K562 (cell line): ENCODE results near the gene TTC16. TPM values are rescaled to one million over a fixed set of nuclear protein-coding genes. Genes with fewer than 3 reads are reported as not detected.

Experiments
- ATF7 ChIP-seq: fragments of 450-650 bp; IDR thresholded peaks from 2 replicates; pipeline ENCODE4 v1.7.1; 2014; ENCODE audit warnings: mild to moderate bottlenecking, moderate library complexity
- CREBBP ChIP-seq: IDR thresholded peaks from one replicate; pipeline ENCODE4 v1.6.1; 2012; ENCODE audit warnings: low read depth, mild to moderate bottlenecking, control low read depth, inconsistent platforms, low read length
- CTCF ChIP-seq, 3 experiments: IDR thresholded peaks in 2 of 3; conservative IDR thresholded peaks in 1 of 3; 2 replicates each; pipeline ENCODE4 v1.5.1; 2011 to 2012; ENCODE audit warnings: low read length in 3 of 3, mild to moderate bottlenecking in 3 of 3, control low read depth in 2 of 3, improper control_type of control experiment in 1 of 3, inconsistent platforms in 1 of 3, low read depth in 1 of 3, mixed read lengths in 1 of 3, moderate library complexity in 1 of 3; ENCODE audit not compliant: insufficient read depth in 2 of 3
- GATAD2B ChIP-seq: fragments of 450-650 bp; IDR thresholded peaks from 2 replicates; pipeline ENCODE4 v1.6.1; 2017; ENCODE audit warnings: mild to moderate bottlenecking, borderline replicate concordance
- MAZ ChIP-seq, 2 experiments: fragments of 450-650 bp in 1 of 2; sonication (generic) in 1 of 2; formaldehyde crosslinking; IDR thresholded peaks in 1 of 2; conservative IDR thresholded peaks in 1 of 2; 2 replicates each; pipeline versions ENCODE4 v1.4.0 to v1.5.0; 2020; ENCODE audit warnings: mild to moderate bottlenecking in 1 of 2, missing genetic modification reagents in 1 of 2
- NCOA4 ChIP-seq: fragments of 450-650 bp; IDR thresholded peaks from 2 replicates; pipeline ENCODE4 v1.6.1; 2018; ENCODE audit warnings: mild to moderate bottlenecking; ENCODE audit not compliant: partially characterized antibody
- NONO ChIP-seq, 2 experiments: fragments of 200-400 bp in 1 of 2; fragments of 450-650 bp in 1 of 2; formaldehyde crosslinking in 1 of 2; IDR thresholded peaks; 2 replicates each; pipeline ENCODE4 v1.6.1; 2017; ENCODE audit warnings: low read depth in 2 of 2, mild to moderate bottlenecking in 2 of 2, moderate library complexity in 2 of 2, low read length in 1 of 2
- PHB2 ChIP-seq: fragments of 450-650 bp; IDR thresholded peaks from 2 replicates; pipeline ENCODE4 v1.6.1; 2017; ENCODE audit warnings: low read depth
- PHF20 ChIP-seq: fragments of 450-650 bp; IDR thresholded peaks from 2 replicates; pipeline ENCODE4 v1.6.1; 2018; ENCODE audit not compliant: partially characterized antibody
- POLR2A ChIP-seq: fragments of 450-650 bp; conservative IDR thresholded peaks from 2 replicates; pipeline ENCODE4 v1.6.1; 2016
- POU5F1 ChIP-seq: fragments of 150-350 bp; IDR thresholded peaks from 2 replicates; pipeline ENCODE4 v1.6.1; 2014; ENCODE audit warnings: borderline replicate concordance, low read length, low read depth, mild to moderate bottlenecking; ENCODE audit not compliant: partially characterized antibody
- TAF9B ChIP-seq: fragments of 450-650 bp; IDR thresholded peaks from 2 replicates; pipeline ENCODE4 v1.6.1; 2018; ENCODE audit warnings: mild to moderate bottlenecking; ENCODE audit not compliant: partially characterized antibody
- ZNF23 ChIP-seq: fragments of 250-450 bp; sonication (Bioruptor Pico); IDR thresholded peaks from 2 replicates; pipeline ENCODE4 v1.4.0; 2020; ENCODE audit warnings: mild to moderate bottlenecking
- ZNF24 ChIP-seq: fragments of 450-650 bp; IDR thresholded peaks from 2 replicates; pipeline ENCODE4 v1.6.1; 2016
- ZNF407 ChIP-seq: fragments of 450-650 bp; IDR thresholded peaks from 2 replicates; pipeline ENCODE4 v1.6.1; 2016; ENCODE audit warnings: low read depth
- ZNF445 ChIP-seq: fragments of 250-450 bp; sonication (Bioruptor Pico); IDR thresholded peaks from 2 replicates; pipeline ENCODE4 v1.4.0; 2020; ENCODE audit warnings: low read depth, mild to moderate bottlenecking, moderate library complexity
- ZNF668 ChIP-seq: fragments of 250-450 bp; sonication (Bioruptor Pico); IDR thresholded peaks from 2 replicates; pipeline ENCODE4 v1.8.0; 2022; ENCODE audit warnings: mild to moderate bottlenecking, inconsistent platforms
- polyA plus RNA-seq, 8 experiments: library from polyadenylated mRNA; depleted of rRNA in 4 of 8; stranded (reverse) in 5 of 8; unstranded in 3 of 8; fragments of >200 nt; fragmentation: Nextera tagmentation in 2 of 8; fragmentation: Illumina TruSeq in 1 of 8; extraction: Ambion mirVana in 2 of 8; extraction: Trizol in 1 of 8; gene quantifications; 2 replicates each; pipeline versions ENCODE4 v1.2.1 to v1.2.3, GENCODE V29; 2011 to 2014; ENCODE audit warnings: inconsistent platforms in 1 of 8, missing spikeins in 1 of 8
- total RNA-seq, 7 experiments: library from RNA; depleted of rRNA in 6 of 7; stranded (reverse); fragments of >200 nt in 6 of 7; fragmentation: Illumina TruSeq in 2 of 7; extraction: Trizol in 2 of 7; gene quantifications; 2 replicates each; pipeline versions ENCODE4 v1.2.1 to v1.2.3, GENCODE V29; 2011 to 2021; ENCODE audit warnings: low replicate concordance in 1 of 7
- TF ChIP-seq, protein P1 (sequence below): fragments of 250-450 bp; sonication (Bioruptor Pico); IDR thresholded peaks from 2 replicates; pipeline ENCODE4 v1.8.0; 2022; ENCODE audit warnings: moderate library complexity, mild to moderate bottlenecking, inconsistent platforms

TTC16 gene
- total and polyA plus RNA-seq, 9 of the 15 experiments (the other 6 are each of a cell fraction or from before 2014, with no cell fraction given), result 0.11 TPM; not detected in 8

- TF ChIP-seq ZNF445 (CRISPR knock-in tag) (no peak), PHB2 (no peak), ZNF24 (no peak), ZNF23 (CRISPR knock-in tag) (no peak), MAZ (CRISPR knock-in tag; conservative IDR thresholded peaks at IDR 0.05 in 1 of 2, IDR thresholded peaks at IDR 0.05 in 1 of 2) (peak; percentile 79 to 97; a peak in 3 of 4 replicates), ATF7 (peak; percentile 77), POU5F1 (no peak), NONO (IDR thresholded peaks at IDR 0.05; ENCODE audit: low read depth in 2 of 2, low read length in 1 of 2) (no peak; a peak in 1 of 4 replicates), GATAD2B (no peak), ZNF668 (CRISPR knock-in tag) (no peak), TAF9B (no peak), POLR2A (no peak), CTCF (IDR thresholded peaks at IDR 0.05 in 2 of 3, conservative IDR thresholded peaks at IDR 0.05 in 1 of 3; ENCODE audit: insufficient read depth in 2 of 3, low read depth in 1 of 3, low read length in 3 of 3) (no peak; a peak in 1 of 6 replicates), ZNF407 (no peak), NCOA4 (no peak), PHF20 (no peak), CREBBP (no peak)
- TF ChIP-seq, protein P1, sequence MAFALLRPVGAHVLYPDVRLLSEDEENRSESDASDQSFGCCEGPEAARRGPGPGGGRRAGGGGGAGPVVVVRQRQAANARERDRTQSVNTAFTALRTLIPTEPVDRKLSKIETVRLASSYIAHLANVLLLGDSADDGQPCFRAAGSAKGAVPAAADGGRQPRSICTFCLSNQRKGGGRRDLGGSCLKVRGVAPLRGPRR, result no peak
Observed at GRCh38 chr9:127770905-127771569, 55.2 kb downstream of the TTC16 start (continued).
